HG03520 (cell line): Measurements from ENCODE around the gene DNAH14.
"Not testable (repeated sequence)": the region's sequence is repeated elsewhere in the genome, so short reads cannot be mapped to it uniquely, and the experiment has no call there.

Experiments
- ATAC-seq: cut with Tn5 transposase; IDR thresholded peaks from one replicate; pipeline ENCODE4 v1.9.1; 2021; ENCODE audit warnings: mild to moderate bottlenecking, moderate library complexity; ENCODE audit not compliant: unreplicated experiment

Gene DNAH14

GRCh38 chr1:224920930-224921329, 8.5 kb upstream of the DNAH14 start:
- ATAC-seq: no peak

GRCh38 chr1:224921354-224921753, 8.1 kb upstream of the DNAH14 start:
- no peak for ATAC-seq

GRCh38 chr1:224922404-224923164, 6.9 kb upstream of the DNAH14 start:
- ATAC-seq: no peak

GRCh38 chr1:224923726-224924125, 5.7 kb upstream of the DNAH14 start:
- no peak for ATAC-seq

- ATAC-seq: not testable (repeated sequence)
Observed at GRCh38 chr1:224927631-224928030, 1.8 kb upstream of the DNAH14 start.

- ATAC-seq: no peak
Observed at GRCh38 chr1:224928906-224929305, 569 bp upstream of the DNAH14 start.

- ATAC-seq: no peak
Observed at GRCh38 chr1:224931605-224932004, 2.1 kb downstream of the DNAH14 start.

- ATAC-seq: no peak
Observed at GRCh38 chr1:224932607-224933249, 3.3 kb downstream of the DNAH14 start.

GRCh38 chr1:224933584-224933983, 4.1 kb downstream of the DNAH14 start:
- ATAC-seq: no peak

- ATAC-seq: no peak
Observed at GRCh38 chr1:224938652-224939051, 9.2 kb downstream of the DNAH14 start.

- ATAC-seq: no peak
Observed at GRCh38 chr1:224939844-224940425, 10.5 kb downstream of the DNAH14 start.

GRCh38 chr1:224940735-224941134, 11.3 kb downstream of the DNAH14 start:
- not testable (repeated sequence) for ATAC-seq

- ATAC-seq: not testable (repeated sequence)
Observed at GRCh38 chr1:224945651-224946348, 16.3 kb downstream of the DNAH14 start.

GRCh38 chr1:224946349-224946691, 16.8 kb downstream of the DNAH14 start:
- not testable (repeated sequence) for ATAC-seq

GRCh38 chr1:224957696-224958095, 28.2 kb downstream of the DNAH14 start:
- ATAC-seq: no peak

GRCh38 chr1:224958490-224958889, 29.0 kb downstream of the DNAH14 start:
- ATAC-seq: no peak

GRCh38 chr1:224959115-224959514, 29.6 kb downstream of the DNAH14 start:
- no peak for ATAC-seq

- no peak for ATAC-seq
Observed at GRCh38 chr1:224959656-224960055, 30.2 kb downstream of the DNAH14 start.

- ATAC-seq: no peak
Observed at GRCh38 chr1:224980181-224980580, 50.7 kb downstream of the DNAH14 start.

GRCh38 chr1:224981922-224982354, 52.5 kb downstream of the DNAH14 start:
- not testable (repeated sequence) for ATAC-seq

GRCh38 chr1:224988042-224988441, 58.6 kb downstream of the DNAH14 start:
- ATAC-seq: no peak
